ENCODE measurements around the gene SNX6. TPM values are rescaled to one million over a fixed set of nuclear protein-coding genes. Genes with fewer than 3 reads are reported as not detected.
"Not testable (repeated sequence)": the region's sequence is repeated elsewhere in the genome, so short reads cannot be mapped to it uniquely, and the experiment has no call there.

Gene SNX6
- total RNA-seq, 2 experiments from 2014 or later: 82.0 to 86.9 TPM

- H3K36me3 Mint-ChIP-seq: peaks cover 13% of the 10 kb centered on the region
- peak overlapping the region; percentile 54 for H3K27ac Mint-ChIP-seq
- peaks cover 41% of the 10 kb centered on the region for H3K4me1 Mint-ChIP-seq (ENCODE audit: low read depth)
- ChIA-PET POLR2A (no interaction called here), CTCF (no interaction called here)
- no peak overlapping the region for H3K4me3 Mint-ChIP-seq
- no peaks in the 10 kb centered on the region for H3K27me3 Mint-ChIP-seq
- H3K9me3 Mint-ChIP-seq: no peaks in the 10 kb centered on the region
- intact Hi-C loops (cut with micrococcal nuclease): loop anchor here (5.0 to 10.0 kb wide), 4 partner anchors 75 to 867 kb away; partner anchors contain the start of genes NFKBIA and SPTSSA
- DNase-seq: no peak
Observed at GRCh38 chr14:34537677-34538009, 92.3 kb downstream of the SNX6 start.

- POLR2A ChIA-PET: interaction anchor here (2.1 kb wide), 1 partner anchor 17 kb away, joined by 7 read pairs; no protein-coding TSS in a partner anchor
- peaks cover 41% of the 10 kb centered on the region for H3K4me1 Mint-ChIP-seq (ENCODE audit: low read depth)
- H3K36me3 Mint-ChIP-seq: peaks cover 16% of the 10 kb centered on the region
Observed at GRCh38 chr14:34536951-34537676, 92.8 kb downstream of the SNX6 start.

GRCh38 chr14:34527591-34527990 is 102.4 kb downstream of the SNX6 start:
- no peak for DNase-seq
- ChIA-PET POLR2A (no interaction called here), CTCF (interaction anchor here (1.1 kb wide), 1 partner anchor 196 kb away, joined by 3 read pairs; no protein-coding TSS in a partner anchor)
- no peaks in the 10 kb centered on the region for H3K4me1 Mint-ChIP-seq (ENCODE audit: low read depth)
- H3K9me3 Mint-ChIP-seq: no peaks in the 10 kb centered on the region
- no peak overlapping the region for H3K27ac Mint-ChIP-seq
- peaks cover 32% of the 10 kb centered on the region for H3K36me3 Mint-ChIP-seq
- H3K4me3 Mint-ChIP-seq: no peak overlapping the region
- H3K27me3 Mint-ChIP-seq: no peaks in the 10 kb centered on the region
- intact Hi-C loops (cut with micrococcal nuclease): no loop called here

More at GRCh38 chr14:34536951-34537676, 92.8 kb downstream of the SNX6 start:
- no peaks in the 10 kb centered on the region for H3K9me3 Mint-ChIP-seq
- peak overlapping the region; percentile 54 for H3K27ac Mint-ChIP-seq
- CTCF ChIA-PET: no interaction called here
- intact Hi-C loops (cut with micrococcal nuclease): loop anchor here (5.0 to 10.0 kb wide), 4 partner anchors 75 to 868 kb away; partner anchors contain the start of genes NFKBIA and SPTSSA
- H3K27me3 Mint-ChIP-seq: no peaks in the 10 kb centered on the region
- H3K4me3 Mint-ChIP-seq: no peak overlapping the region
- DNase-seq: no peak

GRCh38 chr14:34524216-34524615 is 105.7 kb downstream of the SNX6 start:
- CTCF ChIA-PET: interaction anchor here (0.7 kb wide), 1 partner anchor 1291 kb away, joined by 3 read pairs; no protein-coding TSS in a partner anchor
- H3K36me3 Mint-ChIP-seq: peaks cover 37% of the 10 kb centered on the region
- POLR2A ChIA-PET; H3K27me3 Mint-ChIP-seq; H3K4me1 Mint-ChIP-seq (ENCODE audit: low read depth); H3K4me3 Mint-ChIP-seq; DNase-seq; intact Hi-C loops (cut with micrococcal nuclease); H3K27ac Mint-ChIP-seq; H3K9me3 Mint-ChIP-seq: not testable (repeated sequence)

GRCh38 chr14:34522496-34522895 is 107.5 kb downstream of the SNX6 start:
- no peak overlapping the region for H3K4me3 Mint-ChIP-seq
- intact Hi-C loops (cut with micrococcal nuclease): no loop called here
- no peaks in the 10 kb centered on the region for H3K27me3 Mint-ChIP-seq
- H3K27ac Mint-ChIP-seq: no peak overlapping the region
- no peaks in the 10 kb centered on the region for H3K9me3 Mint-ChIP-seq
- peaks cover 43% of the 10 kb centered on the region for H3K36me3 Mint-ChIP-seq
- ChIA-PET POLR2A (no interaction called here), CTCF (interaction anchor here (0.6 kb wide), 2 partner anchors 188 to 202 kb away, joined by 3 read pairs; no protein-coding TSS in a partner anchor)
- DNase-seq: no peak
- no peaks in the 10 kb centered on the region for H3K4me1 Mint-ChIP-seq (ENCODE audit: low read depth)

- H3K27ac Mint-ChIP-seq, CTCF ChIA-PET, H3K27me3 Mint-ChIP-seq: not testable (repeated sequence)
Observed at GRCh38 chr14:34521071-34521470, 108.9 kb downstream of the SNX6 start.

GRCh38 chr14:34520304-34520970 is 109.5 kb downstream of the SNX6 start:
- POLR2A ChIA-PET; intact Hi-C loops (cut with micrococcal nuclease); H3K4me3 Mint-ChIP-seq; H3K27ac Mint-ChIP-seq; H3K9me3 Mint-ChIP-seq; DNase-seq; H3K27me3 Mint-ChIP-seq; CTCF ChIA-PET; H3K4me1 Mint-ChIP-seq (ENCODE audit: low read depth): not testable (repeated sequence)
- H3K36me3 Mint-ChIP-seq: peaks cover 43% of the 10 kb centered on the region

More at GRCh38 chr14:34521071-34521470, 108.9 kb downstream of the SNX6 start:
- H3K9me3 Mint-ChIP-seq; DNase-seq; POLR2A ChIA-PET; intact Hi-C loops (cut with micrococcal nuclease); H3K4me1 Mint-ChIP-seq (ENCODE audit: low read depth); H3K4me3 Mint-ChIP-seq: not testable (repeated sequence)
- peaks cover 44% of the 10 kb centered on the region for H3K36me3 Mint-ChIP-seq

Other genes starting within 250 kb of the SNX6 start
- 1 to 10 TPM; 8.4 to 8.9 TPM for gene SPTSSA, start 167.9 kb downstream of the SNX6 start, total RNA-seq
- 10 to 100 TPM; 37.5 to 40.2 TPM for gene EAPP, start 90.4 kb downstream of the SNX6 start, total RNA-seq
- gene CFL2, start 84.4 kb upstream of the SNX6 start, total RNA-seq: 1 to 10 TPM; 7.6 to 8.8 TPM
- 10 to 100 TPM; 67.8 to 68.0 TPM for gene BAZ1A, start 245.2 kb upstream of the SNX6 start, total RNA-seq